H1 (cell line): ENCODE data around the gene MIGA1. TPM values are rescaled to one million over a fixed set of nuclear protein-coding genes. Genes with fewer than 3 reads are reported as not detected.

Experiments
- CHD7 ChIP-seq: fragments of 300-600 bp; sonication (generic); IDR thresholded peaks from 2 replicates; pipeline ENCODE4 v1.7.1; 2012; ENCODE audit warnings: low read length, moderate library complexity, mild to moderate bottlenecking, inconsistent platforms; ENCODE audit not compliant: insufficient replicate concordance
- polyA plus RNA-seq, 7 experiments: library from polyadenylated mRNA; depleted of rRNA in 3 of 7; stranded (reverse) in 5 of 7; unstranded in 2 of 7; fragments of >200 nt in 5 of 7; fragments of 200-250 nt in 2 of 7; gene quantifications; 1 replicate in 5 of 7; 2 replicates in 1 of 7; 4 replicates in 1 of 7; pipeline versions ENCODE4 v1.2.1 to v1.2.3, GENCODE V29; 2011 to 2013; ENCODE audit warnings: missing spikeins in 2 of 7, mixed read lengths in 2 of 7
- total RNA-seq: library from RNA; stranded (reverse); fragmentation: NEBNext Ultra II Directional; extraction: Animal tissue kit (Norgen Biotek cat#: 25700); gene quantifications from 2 replicates; pipeline ENCODE4 v1.2.1, GENCODE V29; 2021

The MIGA1 gene
- total and polyA plus RNA-seq, 2 of the 8 experiments (the other 6 are each of a cell fraction or from before 2014, with no cell fraction given): 0.95 to 7.0 TPM

GRCh38 chr1:77874804-77875445 is 95.5 kb downstream of the MIGA1 start (continued):
- TF ChIP-seq CHD7: no peak
